A549 (cell line): ENCODE results near the gene ECE1. TPM values are rescaled to one million over a fixed set of nuclear protein-coding genes. Genes with fewer than 3 reads are reported as not detected.

Experiments
- ATAC-seq, 2 experiments: fragments of 200-7000 bp in 1 of 2; fragments of >200 bp in 1 of 2; cut with Nextera tagmentation in 1 of 2; cut with Tn5 transposase in 1 of 2; 3 replicates each; pipeline versions ENCODE4 v1.8.0 to v1.9.1; 2018 to 2020; ENCODE audit warnings: mild to moderate bottlenecking in 1 of 2, moderate library complexity in 1 of 2
- CTCF ChIA-PET: fragments of 300-600 bp; sonication (Branson Sonifier 250); formaldehyde crosslinking; extraction: SDS; loops from one replicate; lab custom pipeline; 2021; ENCODE audit warnings: antibody characterized with exemption, inconsistent platforms; lab: Yijun Ruan, JAX
- POLR2A ChIA-PET: fragments of 350-600 bp; formaldehyde crosslinking; extraction: SDS; loops from one replicate; lab custom pipeline; 2021; ENCODE audit warnings: antibody characterized with exemption, inconsistent platforms; lab: Yijun Ruan, JAX
- DNase-seq, 2 experiments: peaks; one replicate each; pipeline versions ENCODE4 v3.0.0 to v3.0.0-alpha.2; 2011 to 2016; ENCODE audit warnings: low read depth in 1 of 2, low spot score in 1 of 2
- FAIRE-seq: peaks from 2 replicates; lab custom pipeline; 2011; peaks lifted over from hg19 to GRCh38; lab: Jason Lieb, UNC
- H3K27ac ChIP-seq, 2 experiments: fragments of >200 bp; sonication (Bioruptor Twin); formaldehyde crosslinking; 3 replicates each; pipeline ENCODE4 v1.5.1; 2016 to 2017
- H3K4me1 ChIP-seq: fragments of >200 bp; sonication (Bioruptor Twin); formaldehyde crosslinking; 3 replicates; pipeline ENCODE4 v1.6.1; 2016
- H3K4me2 ChIP-seq: fragments of >200 bp; sonication (Bioruptor Twin); formaldehyde crosslinking; 3 replicates; pipeline ENCODE4 v1.6.1; 2016
- H3K4me3 ChIP-seq: fragments of >200 bp; sonication (Bioruptor Twin); formaldehyde crosslinking; 3 replicates; pipeline ENCODE4 v1.5.1; 2016
- H3K9me3 ChIP-seq: fragments of >200 bp; sonication (Bioruptor Twin); formaldehyde crosslinking; 3 replicates; pipeline ENCODE4 v1.6.1; 2016
- CBX8 ChIP-seq: fragments of 200-600 bp; sonication (generic); IDR thresholded peaks from 2 replicates; pipeline ENCODE4 v1.6.1; 2016
- CHD4 ChIP-seq: fragments of 200-600 bp; sonication (generic); IDR thresholded peaks from 2 replicates; pipeline ENCODE4 v1.6.1; 2016; ENCODE audit warnings: antibody characterized with exemption, mild to moderate bottlenecking, borderline replicate concordance
- EHF ChIP-seq: fragments of 250-450 bp; sonication (Bioruptor Pico); IDR thresholded peaks from 2 replicates; pipeline ENCODE4 v1.5.0; 2020; ENCODE audit warnings: mild to moderate bottlenecking
- FOSL2 ChIP-seq, 2 experiments: fragments of 450-650 bp in 1 of 2; fragments of >200 bp in 1 of 2; sonication (Bioruptor Twin) in 1 of 2; formaldehyde crosslinking; IDR thresholded peaks; 2 replicates each; pipeline versions ENCODE4 v1.5.0 to v1.6.1; 2016 to 2020; ENCODE audit warnings: mild to moderate bottlenecking in 1 of 2, moderate library complexity in 1 of 2
- FOXS1 ChIP-seq: fragments of 250-450 bp; sonication (Bioruptor Pico); IDR thresholded peaks from 2 replicates; pipeline ENCODE4 v1.5.0; 2020; ENCODE audit warnings: mild to moderate bottlenecking, moderate library complexity
- HDAC2 ChIP-seq: fragments of 200-600 bp; sonication (generic); IDR thresholded peaks from 2 replicates; pipeline ENCODE4 v1.6.1; 2016
- HEYL ChIP-seq: fragments of 250-450 bp; sonication (Bioruptor Pico); IDR thresholded peaks from 2 replicates; pipeline ENCODE4 v1.8.0; 2021; ENCODE audit warnings: mild to moderate bottlenecking, moderate library complexity
- HOXB5 ChIP-seq: fragments of 250-450 bp; sonication (Bioruptor Pico); IDR thresholded peaks from 2 replicates; pipeline ENCODE4 v1.5.0; 2020; ENCODE audit warnings: mild to moderate bottlenecking, moderate library complexity
- JUN ChIP-seq, 2 experiments: fragments of >200 bp; sonication (Bioruptor Twin); formaldehyde crosslinking; IDR thresholded peaks; 2 replicates in 1 of 2; 3 replicates in 1 of 2; pipeline ENCODE4 v1.6.1; 2016 to 2017
- KDM1A ChIP-seq: fragments of 200-600 bp; sonication (generic); IDR thresholded peaks from 2 replicates; pipeline ENCODE4 v1.6.1; 2016; ENCODE audit warnings: low read depth, mild to moderate bottlenecking
- KDM5A ChIP-seq: fragments of 200-600 bp; sonication (generic); IDR thresholded peaks from 2 replicates; pipeline ENCODE4 v1.6.1; 2016; ENCODE audit warnings: antibody characterized with exemption, mild to moderate bottlenecking
- MAZ ChIP-seq: fragments of 150-350 bp; IDR thresholded peaks from 2 replicates; pipeline ENCODE4 v1.6.1; 2014; ENCODE audit warnings: antibody characterized with exemption, low read depth, low read length, borderline replicate concordance
- NFE2L2 ChIP-seq: fragments of 150-350 bp; conservative IDR thresholded peaks from 2 replicates; pipeline ENCODE4 v1.6.1; 2014; ENCODE audit warnings: low read length
- RAD21 ChIP-seq, 2 experiments: fragments of >200 bp in 1 of 2; sonication (Bioruptor Twin) in 1 of 2; formaldehyde crosslinking in 1 of 2; IDR thresholded peaks in 1 of 2; conservative IDR thresholded peaks in 1 of 2; 2 replicates in 1 of 2; 3 replicates in 1 of 2; pipeline ENCODE4 v1.6.1; 2012 to 2018; ENCODE audit warnings: inconsistent platforms in 1 of 2
- RARB ChIP-seq: fragments of 250-450 bp; sonication (Bioruptor Pico); IDR thresholded peaks from 2 replicates; pipeline ENCODE4 v1.8.0; 2021; ENCODE audit warnings: mild to moderate bottlenecking, moderate library complexity
- RCOR1 ChIP-seq: fragments of 150-350 bp; IDR thresholded peaks from 2 replicates; pipeline ENCODE4 v1.6.1; 2014; ENCODE audit warnings: antibody characterized with exemption, low read length, low read depth
- RFX5 ChIP-seq: fragments of 450-650 bp; IDR thresholded peaks from 2 replicates; pipeline ENCODE4 v1.7.1; 2014; ENCODE audit warnings: antibody characterized with exemption, mild to moderate bottlenecking, moderate library complexity
- RNF2 ChIP-seq: fragments of 200-600 bp; sonication (generic); IDR thresholded peaks from 2 replicates; pipeline ENCODE4 v1.6.1; 2016; ENCODE audit warnings: low read depth, mild to moderate bottlenecking, antibody characterized with exemption, moderate library complexity, borderline replicate concordance
- SREBF2 ChIP-seq: fragments of 450-650 bp; IDR thresholded peaks from 2 replicates; pipeline ENCODE4 v1.6.1; 2014; ENCODE audit warnings: mild to moderate bottlenecking, moderate library complexity
- ZSCAN20 ChIP-seq: fragments of 250-450 bp; sonication (Bioruptor Pico); IDR thresholded peaks from 2 replicates; pipeline ENCODE4 v1.8.0; 2022; ENCODE audit warnings: mild to moderate bottlenecking, moderate library complexity
- WGBS: methylation state at CpG from one replicate; pipeline ENCODE4 v1.1.6; 2017; ENCODE audit errors: missing lambda C conversion rate; 5-methylcytosine and 5-hydroxymethylcytosine counted together
- polyA plus RNA-seq, 4 experiments: library from polyadenylated mRNA; depleted of rRNA in 3 of 4; stranded (reverse); fragments of >200 nt; fragmentation: RNase III in 1 of 4; extraction: RNeasy Plus Mini Kit Qiagen cat#74134 plus additional on column Dnase treatment in 1 of 4; gene quantifications; 2 replicates in 3 of 4; 3 replicates in 1 of 4; pipeline ENCODE4 v1.2.3, GENCODE V29; 2011 to 2017
- TF ChIP-seq, protein P1 (sequence below): fragments of >200 bp; sonication (Bioruptor Twin); formaldehyde crosslinking; IDR thresholded peaks from 3 replicates; pipeline ENCODE4 v1.6.1; 2016
- TF ChIP-seq, protein P2 (sequence below): fragments of 250-450 bp; sonication (Bioruptor Pico); IDR thresholded peaks from 2 replicates; pipeline ENCODE4 v1.5.0; 2020; ENCODE audit warnings: low read depth, mild to moderate bottlenecking, moderate library complexity
- TF ChIP-seq, protein P3 (sequence below): fragments of >200 bp; sonication (Bioruptor Twin); formaldehyde crosslinking; IDR thresholded peaks from 2 replicates; pipeline ENCODE4 v1.6.1; 2016
- TF ChIP-seq, protein P4 (sequence below): fragments of 250-450 bp; sonication (Bioruptor Pico); IDR thresholded peaks from 2 replicates; pipeline ENCODE4 v1.5.0; 2021; ENCODE audit warnings: mild to moderate bottlenecking, moderate library complexity, borderline replicate concordance

Gene ECE1
- polyA plus RNA-seq, 2 of the 4 experiments (the other 2 are of a cell fraction) = 45.7 to 86.4 TPM

DNA sequence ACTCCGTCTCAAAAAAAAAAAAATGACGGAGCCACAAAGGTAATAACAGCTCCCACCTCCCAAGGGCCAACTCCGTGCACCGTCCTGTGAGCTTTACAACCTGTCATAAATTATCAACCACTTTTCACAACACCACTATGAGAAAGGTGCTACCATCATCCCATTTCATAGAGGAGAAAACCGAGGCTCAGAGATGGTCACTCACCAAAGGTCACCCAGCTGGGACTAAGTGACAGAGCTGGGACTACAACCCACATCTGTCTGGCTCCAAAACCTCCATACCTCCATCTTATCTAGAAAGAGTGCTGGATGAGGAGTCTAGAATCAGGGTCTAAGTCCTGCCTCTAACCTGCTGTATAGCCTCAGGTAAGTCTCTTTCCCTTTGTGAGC is 43.6 kb upstream of the ECE1 start:
- 93% methylated on average over 5 of the region's 5 CpGs for WGBS
- no peak for FAIRE-seq
- Histone ChIP-seq H3K9me3 (no peaks in the 10 kb centered on the region), H3K27ac (peak overlapping the region; percentile 89 to 90), H3K4me2 (peak overlapping the region; percentile 78), H3K4me3 (no peak overlapping the region), H3K4me1 (peaks cover 93% of the 10 kb centered on the region)
- no peak for ATAC-seq
- CTCF ChIA-PET = interaction anchor here (0.6 to 6.9 kb wide), 17 partner anchors 9 to 117 kb away, joined by 3 to 49 read pairs (median 5); no protein-coding TSS in a partner anchor
- no peak for DNase-seq
- TF ChIP-seq HDAC2 = peak; percentile 24; the same call in 1 of the 2 replicates
- TF ChIP-seq JUN (IDR thresholded peaks at IDR 0.05) = no peak
- TF ChIP-seq KDM1A = 0 out of 2 replicates have a peak, but pooled peaks have one; percentile 48
- no peak for TF ChIP-seq RFX5
- POLR2A ChIA-PET = interaction anchor here (1.2 kb wide), 1 partner anchor 72 kb away, joined by 4 read pairs; no protein-coding TSS in a partner anchor

DNA sequence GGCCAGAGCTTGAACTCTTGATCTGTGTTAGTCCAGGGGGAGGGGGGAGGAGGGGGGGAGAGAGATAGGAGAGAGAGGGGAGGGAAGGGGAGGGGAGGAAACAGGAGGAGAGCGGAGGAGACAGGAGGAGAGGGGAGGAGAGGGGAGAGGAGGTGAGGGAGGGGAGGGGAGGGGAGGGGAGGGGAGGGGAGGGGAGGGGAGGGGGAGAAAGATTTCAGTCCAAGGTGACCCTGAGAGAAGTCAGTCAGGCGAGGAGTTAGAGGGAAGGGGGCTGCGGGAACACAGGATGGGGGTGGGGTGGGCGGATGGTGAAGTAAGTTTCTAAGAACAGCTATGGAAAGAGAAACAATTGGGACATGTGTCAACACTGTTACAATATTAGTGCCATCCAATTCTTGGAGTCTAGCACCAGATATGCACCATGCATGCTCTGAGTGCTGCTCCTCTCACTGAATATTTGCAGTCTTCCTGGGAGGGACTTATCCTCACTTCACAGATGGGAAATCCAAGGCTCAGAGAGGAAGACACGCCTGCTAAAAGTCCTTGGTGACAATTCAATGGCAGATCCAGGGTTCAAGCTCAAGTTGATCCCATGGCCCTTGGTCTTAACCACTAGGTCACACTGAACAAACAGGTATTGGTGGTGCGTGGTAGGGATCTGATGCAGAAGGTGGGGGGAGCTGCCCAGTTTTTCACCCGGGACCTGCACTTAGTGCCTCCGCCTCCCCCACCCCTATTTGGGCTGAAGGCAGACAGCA is 42.5 kb upstream of the ECE1 start:
- peak overlapping the region; percentile 89 to 90 for H3K27ac ChIP-seq
- H3K4me1 ChIP-seq = peaks cover 83% of the 10 kb centered on the region
- CTCF ChIA-PET = interaction anchor here (0.7 to 6.9 kb wide), 9 partner anchors 10 to 116 kb away, joined by 3 to 49 read pairs (median 5); no protein-coding TSS in a partner anchor
- no peak overlapping the region for H3K4me3 ChIP-seq
- FAIRE-seq = no peak
- no peak for TF ChIP-seq HOXB5 (CRISPR knock-in tag)
- TF ChIP-seq, protein P1, sequence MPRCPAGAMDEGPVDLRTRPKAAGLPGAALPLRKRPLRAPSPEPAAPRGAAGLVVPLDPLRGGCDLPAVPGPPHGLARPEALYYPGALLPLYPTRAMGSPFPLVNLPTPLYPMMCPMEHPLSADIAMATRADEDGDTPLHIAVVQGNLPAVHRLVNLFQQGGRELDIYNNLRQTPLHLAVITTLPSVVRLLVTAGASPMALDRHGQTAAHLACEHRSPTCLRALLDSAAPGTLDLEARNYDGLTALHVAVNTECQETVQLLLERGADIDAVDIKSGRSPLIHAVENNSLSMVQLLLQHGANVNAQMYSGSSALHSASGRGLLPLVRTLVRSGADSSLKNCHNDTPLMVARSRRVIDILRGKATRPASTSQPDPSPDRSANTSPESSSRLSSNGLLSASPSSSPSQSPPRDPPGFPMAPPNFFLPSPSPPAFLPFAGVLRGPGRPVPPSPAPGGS = no peak
- no peak for TF ChIP-seq CBX8
- no peak for TF ChIP-seq NFE2L2
- TF ChIP-seq ZSCAN20 (CRISPR knock-in tag) = no peak
- TF ChIP-seq RAD21 (conservative IDR thresholded peaks at IDR 0.05 in 1 of 2, IDR thresholded peaks at IDR 0.05 in 1 of 2) = no peak
- no peak for TF ChIP-seq FOSL2 (IDR thresholded peaks at IDR 0.05)
- no peak for TF ChIP-seq FOSL2 (CRISPR knock-in tag; IDR thresholded peaks at IDR 0.05)
- TF ChIP-seq HEYL (CRISPR knock-in tag) = no peak
- no peak for TF ChIP-seq EHF (CRISPR knock-in tag)
- TF ChIP-seq MAZ = no peak
- TF ChIP-seq, protein P2, sequence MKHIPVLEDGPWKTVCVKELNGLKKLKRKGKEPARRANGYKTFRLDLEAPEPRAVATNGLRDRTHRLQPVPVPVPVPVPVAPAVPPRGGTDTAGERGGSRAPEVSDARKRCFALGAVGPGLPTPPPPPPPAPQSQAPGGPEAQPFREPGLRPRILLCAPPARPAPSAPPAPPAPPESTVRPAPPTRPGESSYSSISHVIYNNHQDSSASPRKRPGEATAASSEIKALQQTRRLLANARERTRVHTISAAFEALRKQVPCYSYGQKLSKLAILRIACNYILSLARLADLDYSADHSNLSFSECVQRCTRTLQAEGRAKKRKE = no peak
- TF ChIP-seq, protein P3, sequence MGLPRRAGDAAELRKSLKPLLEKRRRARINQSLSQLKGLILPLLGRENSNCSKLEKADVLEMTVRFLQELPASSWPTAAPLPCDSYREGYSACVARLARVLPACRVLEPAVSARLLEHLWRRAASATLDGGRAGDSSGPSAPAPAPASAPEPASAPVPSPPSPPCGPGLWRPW = no peak
- no peak for TF ChIP-seq RARB (CRISPR knock-in tag)
- TF ChIP-seq, protein P4, sequence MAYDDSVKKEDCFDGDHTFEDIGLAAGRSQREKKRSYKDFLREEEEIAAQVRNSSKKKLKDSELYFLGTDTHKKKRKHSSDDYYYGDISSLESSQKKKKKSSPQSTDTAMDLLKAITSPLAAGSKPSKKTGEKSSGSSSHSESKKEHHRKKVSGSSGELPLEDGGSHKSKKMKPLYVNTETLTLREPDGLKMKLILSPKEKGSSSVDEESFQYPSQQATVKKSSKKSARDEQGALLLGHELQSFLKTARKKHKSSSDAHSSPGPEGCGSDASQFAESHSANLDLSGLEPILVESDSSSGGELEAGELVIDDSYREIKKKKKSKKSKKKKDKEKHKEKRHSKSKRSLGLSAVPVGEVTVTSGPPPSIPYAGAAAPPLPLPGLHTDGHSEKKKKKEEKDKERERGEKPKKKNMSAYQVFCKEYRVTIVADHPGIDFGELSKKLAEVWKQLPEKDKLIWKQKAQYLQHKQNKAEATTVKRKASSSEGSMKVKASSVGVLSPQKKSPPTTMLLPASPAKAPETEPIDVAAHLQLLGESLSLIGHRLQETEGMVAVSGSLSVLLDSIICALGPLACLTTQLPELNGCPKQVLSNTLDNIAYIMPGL (CRISPR knock-in tag) = no peak
- TF ChIP-seq CHD4 = no peak
- TF ChIP-seq FOXS1 (CRISPR knock-in tag) = no peak
- no peak for TF ChIP-seq SREBF2
- no peak for TF ChIP-seq RNF2
- TF ChIP-seq RCOR1 = no peak
- no peak for TF ChIP-seq KDM5A
- TF ChIP-seq, all 56 proteins: peak for 0
- peak overlapping the region; percentile 53 for H3K4me2 ChIP-seq
- no peaks in the 10 kb centered on the region for H3K9me3 ChIP-seq
- DNase-seq = no peak
- no peak for ATAC-seq
- POLR2A ChIA-PET = interaction anchor here (1.2 kb wide), 1 partner anchor 71 kb away, joined by 4 read pairs; no protein-coding TSS in a partner anchor
- 58% methylated on average over 4 of the region's 8 CpGs for WGBS
